ENCODE measurements around the gene LPCAT2. TPM values are rescaled to one million over a fixed set of nuclear protein-coding genes. Genes with fewer than 3 reads are reported as not detected.

LPCAT2 gene
- total RNA-seq, 2 donors from 2014 or later: 6.4 to 6.8 TPM

DNA sequence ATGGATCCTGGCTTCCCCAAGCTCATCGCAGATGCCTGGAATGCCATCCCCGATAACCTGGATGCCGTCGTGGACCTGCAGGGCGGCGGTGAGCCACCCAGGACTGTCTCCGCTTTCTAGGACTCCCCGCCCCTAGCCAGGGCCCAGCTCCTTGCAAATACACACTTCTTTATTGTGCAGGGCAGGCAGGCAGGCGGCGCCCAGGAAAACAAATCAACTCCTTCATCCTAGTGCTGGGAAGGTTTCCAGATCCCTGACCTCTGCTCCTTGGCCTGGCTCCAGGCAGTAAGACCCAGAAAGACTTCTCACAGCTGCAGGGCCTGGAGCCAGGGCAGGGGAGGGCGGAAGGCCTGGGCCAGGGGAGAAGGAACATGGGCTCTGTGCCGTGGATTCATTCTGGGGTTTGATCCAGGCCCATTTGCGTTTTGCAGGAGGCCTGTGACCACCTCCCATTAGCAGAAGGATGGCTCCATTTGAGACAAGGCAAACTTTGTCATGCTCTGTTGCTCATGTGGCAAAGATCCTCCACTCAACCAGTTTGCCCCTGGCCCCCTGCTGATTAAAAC, 6.0 kb upstream of the LPCAT2 start:
- no peaks in the 10 kb centered on the region for H3K9me3 ChIP-seq (ENCODE audit: control insufficient read depth, low read length)
- Mint-ChIP-seq H3K9me3 (no peaks in the 10 kb centered on the region), H3K4me3 (no peak overlapping the region), H3K4me1 (peaks cover 10% of the 10 kb centered on the region), H3K27ac (no peak overlapping the region), H3K27me3 (ENCODE audit: insufficient read depth) (no peaks in the 10 kb centered on the region), H3K36me3 (ENCODE audit: low read depth) (peaks cover 21% of the 10 kb centered on the region)
- peaks cover 4% of the 10 kb centered on the region for H3K36me3 ChIP-seq (ENCODE audit: control insufficient read depth, insufficient read depth, low read length)
- WGBS, 2 experiments (ENCODE audit: insufficient coverage in 1 of 2, insufficient read length in 1 of 2): 86 to 95% methylated on average over 9 to 13 of the region's 13 CpGs
- no peak overlapping the region for H3K9ac ChIP-seq (ENCODE audit: extremely low read depth, low read length, poor library complexity, severe bottlenecking)
- H3K4me3 ChIP-seq (ENCODE audit: low read length): no peak overlapping the region
- no peaks in the 10 kb centered on the region for H3K27me3 ChIP-seq (ENCODE audit: control insufficient read depth, insufficient read depth, low read length, poor library complexity, severe bottlenecking)
- peaks cover 5% of the 10 kb centered on the region for H3K4me1 ChIP-seq (ENCODE audit: control insufficient read depth, insufficient read depth, low read length)
- peak; percentile 43 for DNase-seq
- TF ChIP-seq, protein P1, sequence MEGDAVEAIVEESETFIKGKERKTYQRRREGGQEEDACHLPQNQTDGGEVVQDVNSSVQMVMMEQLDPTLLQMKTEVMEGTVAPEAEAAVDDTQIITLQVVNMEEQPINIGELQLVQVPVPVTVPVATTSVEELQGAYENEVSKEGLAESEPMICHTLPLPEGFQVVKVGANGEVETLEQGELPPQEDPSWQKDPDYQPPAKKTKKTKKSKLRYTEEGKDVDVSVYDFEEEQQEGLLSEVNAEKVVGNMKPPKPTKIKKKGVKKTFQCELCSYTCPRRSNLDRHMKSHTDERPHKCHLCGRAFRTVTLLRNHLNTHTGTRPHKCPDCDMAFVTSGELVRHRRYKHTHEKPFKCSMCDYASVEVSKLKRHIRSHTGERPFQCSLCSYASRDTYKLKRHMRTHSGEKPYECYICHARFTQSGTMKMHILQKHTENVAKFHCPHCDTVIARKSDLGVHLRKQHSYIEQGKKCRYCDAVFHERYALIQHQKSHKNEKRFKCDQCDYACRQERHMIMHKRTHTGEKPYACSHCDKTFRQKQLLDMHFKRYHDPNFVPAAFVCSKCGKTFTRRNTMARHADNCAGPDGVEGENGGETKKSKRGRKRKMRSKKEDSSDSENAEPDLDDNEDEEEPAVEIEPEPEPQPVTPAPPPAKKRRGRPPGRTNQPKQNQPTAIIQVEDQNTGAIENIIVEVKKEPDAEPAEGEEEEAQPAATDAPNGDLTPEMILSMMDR (conservative IDR thresholded peaks at IDR 0.05): no peak
- H3K27ac ChIP-seq (ENCODE audit: low read depth, low read length): peak overlapping the region; percentile 70

DNA sequence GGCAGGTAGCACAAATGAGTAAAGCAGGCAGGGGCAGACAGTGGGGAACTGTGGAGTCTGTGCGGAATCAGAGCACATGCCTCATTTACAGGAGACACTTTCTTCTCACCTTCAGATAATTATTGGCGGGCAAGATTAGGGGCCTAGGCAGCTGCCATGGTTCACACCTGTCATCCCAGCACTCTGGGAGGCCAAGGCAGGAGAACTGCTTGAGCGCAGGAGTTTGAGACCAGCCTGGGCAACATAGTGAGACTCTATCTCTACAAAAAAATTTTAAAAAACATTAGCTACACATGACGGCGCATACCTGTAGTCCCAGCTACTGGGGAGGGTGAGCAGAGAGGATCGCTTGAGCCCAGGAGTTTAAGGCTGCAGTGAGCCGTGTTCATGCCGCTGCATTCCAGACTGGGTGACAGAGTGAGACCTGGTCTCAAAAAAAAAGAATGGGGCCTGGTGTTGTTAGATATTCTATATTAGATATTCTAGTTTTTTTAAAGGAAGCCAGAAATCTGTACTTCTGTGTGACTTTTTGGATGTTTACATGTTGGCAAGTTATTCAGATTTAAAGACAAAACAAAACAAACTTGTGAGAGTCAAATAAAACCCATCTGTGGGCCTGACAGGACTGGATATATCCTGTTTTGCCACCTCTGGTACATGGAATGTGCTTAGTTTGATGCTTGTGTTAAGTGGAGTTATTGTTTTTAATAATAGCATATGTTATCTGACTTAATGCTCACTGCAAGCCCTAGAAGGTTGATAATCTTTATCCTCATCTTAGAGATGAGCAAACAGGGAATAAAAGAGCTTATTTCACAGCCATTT, 4.9 kb upstream of the LPCAT2 start:
- Mint-ChIP-seq H3K36me3 (ENCODE audit: low read depth) (peaks cover 13% of the 10 kb centered on the region), H3K27me3 (ENCODE audit: insufficient read depth) (no peaks in the 10 kb centered on the region), H3K4me1 (peaks cover 10% of the 10 kb centered on the region), H3K4me3 (no peak overlapping the region), H3K27ac (no peak overlapping the region), H3K9me3 (no peaks in the 10 kb centered on the region)
- no peak for DNase-seq
- WGBS, 2 experiments (ENCODE audit: insufficient coverage in 1 of 2, insufficient read length in 1 of 2): 86 to 96% methylated on average over 7 to 8 of the region's 8 CpGs
- H3K4me3 ChIP-seq (ENCODE audit: low read length): no peak overlapping the region
- H3K9ac ChIP-seq (ENCODE audit: extremely low read depth, low read length, poor library complexity, severe bottlenecking): no peak overlapping the region
- H3K27me3 ChIP-seq (ENCODE audit: control insufficient read depth, insufficient read depth, low read length, poor library complexity, severe bottlenecking): no peaks in the 10 kb centered on the region
- peaks cover 4% of the 10 kb centered on the region for H3K36me3 ChIP-seq (ENCODE audit: control insufficient read depth, insufficient read depth, low read length)
- H3K9me3 ChIP-seq (ENCODE audit: control insufficient read depth, low read length): no peaks in the 10 kb centered on the region
- no peak overlapping the region for H3K27ac ChIP-seq (ENCODE audit: low read depth, low read length)
- TF ChIP-seq, protein P1 (conservative IDR thresholded peaks at IDR 0.05): no peak
- H3K4me1 ChIP-seq (ENCODE audit: control insufficient read depth, insufficient read depth, low read length): peaks cover 5% of the 10 kb centered on the region

DNA sequence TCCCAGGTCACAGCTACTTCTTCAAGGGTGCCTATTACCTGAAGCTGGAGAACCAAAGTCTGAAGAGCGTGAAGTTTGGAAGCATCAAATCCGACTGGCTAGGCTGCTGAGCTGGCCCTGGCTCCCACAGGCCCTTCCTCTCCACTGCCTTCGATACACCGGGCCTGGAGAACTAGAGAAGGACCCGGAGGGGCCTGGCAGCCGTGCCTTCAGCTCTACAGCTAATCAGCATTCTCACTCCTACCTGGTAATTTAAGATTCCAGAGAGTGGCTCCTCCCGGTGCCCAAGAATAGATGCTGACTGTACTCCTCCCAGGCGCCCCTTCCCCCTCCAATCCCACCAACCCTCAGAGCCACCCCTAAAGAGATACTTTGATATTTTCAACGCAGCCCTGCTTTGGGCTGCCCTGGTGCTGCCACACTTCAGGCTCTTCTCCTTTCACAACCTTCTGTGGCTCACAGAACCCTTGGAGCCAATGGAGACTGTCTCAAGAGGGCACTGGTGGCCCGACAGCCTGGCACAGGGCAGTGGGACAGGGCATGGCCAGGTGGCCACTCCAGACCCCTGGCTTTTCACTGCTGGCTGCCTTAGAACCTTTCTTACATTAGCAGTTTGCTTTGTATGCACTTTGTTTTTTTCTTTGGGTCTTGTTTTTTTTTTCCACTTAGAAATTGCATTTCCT, 3.4 kb upstream of the LPCAT2 start:
- peaks cover 15% of the 10 kb centered on the region for H3K4me1 Mint-ChIP-seq
- no peak overlapping the region for H3K27ac Mint-ChIP-seq
- Histone ChIP-seq H3K9me3 (ENCODE audit: control insufficient read depth, low read length) (no peaks in the 10 kb centered on the region), H3K4me1 (ENCODE audit: control insufficient read depth, insufficient read depth, low read length) (peaks cover 5% of the 10 kb centered on the region), H3K27ac (ENCODE audit: low read depth, low read length) (no peak overlapping the region), H3K36me3 (ENCODE audit: control insufficient read depth, insufficient read depth, low read length) (peaks cover 4% of the 10 kb centered on the region), H3K27me3 (ENCODE audit: control insufficient read depth, insufficient read depth, low read length, poor library complexity, severe bottlenecking) (no peaks in the 10 kb centered on the region), H3K9ac (ENCODE audit: extremely low read depth, low read length, poor library complexity, severe bottlenecking) (no peak overlapping the region), H3K4me3 (ENCODE audit: low read length) (no peak overlapping the region)
- H3K27me3 Mint-ChIP-seq (ENCODE audit: insufficient read depth): peaks cover 6% of the 10 kb centered on the region
- 83 to 94% methylated on average over 6 to 10 of the region's 10 CpGs for WGBS, 2 experiments (ENCODE audit: insufficient coverage in 1 of 2, insufficient read length in 1 of 2)
- DNase-seq: peak; percentile 31
- TF ChIP-seq, protein P1 (conservative IDR thresholded peaks at IDR 0.05): no peak
- no peaks in the 10 kb centered on the region for H3K9me3 Mint-ChIP-seq
- H3K4me3 Mint-ChIP-seq: no peak overlapping the region
- peaks cover 13% of the 10 kb centered on the region for H3K36me3 Mint-ChIP-seq (ENCODE audit: low read depth)
